Keratinocyte (primary cell): Measurements from ENCODE around the gene PLXNA2. TPM values are rescaled to one million over a fixed set of nuclear protein-coding genes. Genes with fewer than 3 reads are reported as not detected.

Source experiments
- DNase-seq: peaks from one replicate; pipeline ENCODE4 v3.0.0-alpha.2; 2011; ENCODE audit warnings: low read depth, missing footprints, low spot score
- FAIRE-seq: peaks from 2 replicates; lab custom pipeline; 2011; peaks lifted over from hg19 to GRCh38; lab: Jason Lieb, UNC
- H2AFZ ChIP-seq: 2 replicates; pipeline ENCODE4 v1.6.0; 2012; ENCODE audit warnings: low read length, control low read depth, inconsistent platforms; ENCODE audit not compliant: control insufficient read depth
- H3K27ac ChIP-seq: 2 replicates; pipeline ENCODE4 v1.5.1; 2011; ENCODE audit warnings: low read length; ENCODE audit not compliant: control insufficient read depth, insufficient read depth
- H3K27me3 ChIP-seq: 3 replicates; pipeline ENCODE4 v1.6.0; 2011; ENCODE audit warnings: low read length; ENCODE audit not compliant: control insufficient read depth, insufficient read depth; ENCODE audit errors: extremely low read depth
- H3K36me3 ChIP-seq, 2 experiments: 2 replicates in 1 of 2; 3 replicates in 1 of 2; pipeline ENCODE4 v1.5.1; 2011; ENCODE audit warnings: low read length in 2 of 2, mild to moderate bottlenecking in 1 of 2; ENCODE audit not compliant: control insufficient read depth in 2 of 2, insufficient read depth in 2 of 2; ENCODE audit errors: extremely low read depth in 1 of 2
- H3K4me1 ChIP-seq: 3 replicates; pipeline ENCODE4 v1.5.1; 2011; ENCODE audit warnings: low read length; ENCODE audit not compliant: control insufficient read depth, insufficient read depth; ENCODE audit errors: extremely low read depth
- H3K4me2 ChIP-seq: 3 replicates; pipeline ENCODE4 v1.6.0; 2011; ENCODE audit warnings: low read depth, low read length; ENCODE audit not compliant: control insufficient read depth, insufficient read depth; ENCODE audit errors: extremely low read depth
- H3K4me3 ChIP-seq, 3 experiments: fragments of 200-600 bp in 1 of 3; sonication (generic) in 1 of 3; 2 replicates in 2 of 3; 3 replicates in 1 of 3; pipeline ENCODE4 v1.5.1; 2011 to 2016; ENCODE audit warnings: low read length in 3 of 3, mild to moderate bottlenecking in 3 of 3, control low read depth in 2 of 3, inconsistent platforms in 1 of 3, low read depth in 1 of 3, mixed read lengths in 1 of 3, mixed run types in 1 of 3, moderate library complexity in 1 of 3; ENCODE audit not compliant: control insufficient read depth in 2 of 3, insufficient read depth in 2 of 3; ENCODE audit errors: extremely low read depth in 1 of 3
- H3K79me2 ChIP-seq: 2 replicates; pipeline ENCODE4 v1.6.0; 2012; ENCODE audit warnings: low read length; ENCODE audit not compliant: control insufficient read depth, insufficient read depth
- H3K9ac ChIP-seq: 3 replicates; pipeline ENCODE4 v1.6.0; 2011; ENCODE audit warnings: low read length; ENCODE audit not compliant: control insufficient read depth, insufficient read depth; ENCODE audit errors: extremely low read depth
- H3K9me1 ChIP-seq: 3 replicates; pipeline ENCODE4 v1.6.0; 2011; ENCODE audit warnings: low read length; ENCODE audit not compliant: control insufficient read depth, insufficient read depth; ENCODE audit errors: extremely low read depth
- H3K9me3 ChIP-seq: 2 replicates; pipeline ENCODE4 v1.5.1; 2012; ENCODE audit warnings: low read depth, low read length; ENCODE audit not compliant: control insufficient read depth
- H4K20me1 ChIP-seq: 3 replicates; pipeline ENCODE4 v1.6.0; 2011; ENCODE audit warnings: low read length; ENCODE audit not compliant: control insufficient read depth, insufficient read depth; ENCODE audit errors: extremely low read depth
- EZH2 ChIP-seq: IDR thresholded peaks from one replicate; pipeline ENCODE4 v1.6.1; 2012; ENCODE audit warnings: inconsistent platforms, mild to moderate bottlenecking, low read length, moderate library complexity
- dilution Hi-C: fragments of 300-500 bp; cut with MboI; formaldehyde crosslinking; loops from one replicate; pipeline ENCODE4 v1.7.0; 2020; ENCODE audit warnings: low sequenced_read_pairs; ENCODE audit not compliant: extremely low pct_ligation_motif_present
- polyA plus RNA-seq, 5 experiments: library from polyadenylated mRNA; depleted of rRNA in 3 of 5; stranded (reverse) in 3 of 5; stranded (forward) in 1 of 5; unstranded in 1 of 5; fragments of >200 nt; gene quantifications; 1 replicate in 1 of 5; 2 replicates in 3 of 5; 3 replicates in 1 of 5; pipeline versions ENCODE4 v1.2.1 to v1.2.3, GENCODE V29; 2011 to 2012; ENCODE audit warnings: missing spikeins in 2 of 5, low read depth in 1 of 5, low replicate concordance in 1 of 5
- TF ChIP-seq, protein P1 (sequence below), 3 experiments: IDR thresholded peaks in 1 of 3; conservative IDR thresholded peaks in 1 of 3; optimal IDR thresholded peaks in 1 of 3; 2 replicates in 2 of 3; 3 replicates in 1 of 3; pipeline versions ENCODE3 to v1.5.1; 2011; ENCODE audit warnings: low read length in 3 of 3, mild to moderate bottlenecking in 3 of 3, moderate library complexity in 2 of 3, control low read depth in 1 of 3, inconsistent platforms in 1 of 3; ENCODE audit not compliant: insufficient read depth in 2 of 3; ENCODE audit errors: extremely low read depth in 1 of 3

Gene PLXNA2
- polyA plus RNA-seq, 1 donor (not counting 4 experiments of a cell fraction or from before 2014, with no cell fraction given) = 6.7 TPM

DNA sequence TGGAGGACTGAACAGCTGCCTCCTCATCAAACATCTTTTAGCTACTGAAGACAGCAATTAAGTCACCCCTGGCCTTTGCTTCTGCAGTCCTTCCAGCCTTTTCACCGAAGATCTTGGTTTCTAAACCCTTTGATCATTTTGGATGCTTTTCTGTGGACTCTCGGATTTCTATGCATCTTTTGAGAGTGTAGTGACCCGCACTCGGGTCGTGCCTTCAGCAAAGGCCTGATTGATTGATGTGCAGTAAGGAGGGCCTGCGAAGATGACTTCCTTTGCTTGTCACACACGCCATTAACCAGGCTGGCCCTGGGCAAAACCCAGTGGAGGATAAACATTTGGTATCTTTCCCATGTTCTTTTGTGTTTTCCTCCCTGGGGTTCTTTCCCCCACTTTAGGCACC is 175.8 kb downstream of the PLXNA2 start:
- Histone ChIP-seq H4K20me1 (no peaks in the 10 kb centered on the region), H3K79me2 (no peaks in the 10 kb centered on the region), H3K36me3 (peaks cover 2 to 12% of the 10 kb centered on the region in 2 experiments), H3K4me2 (no peak overlapping the region), H3K4me1 (peaks cover 13% of the 10 kb centered on the region), H3K27ac (no peak overlapping the region), H2AFZ (no peak overlapping the region), H3K9ac (no peak overlapping the region), H3K9me3 (no peaks in the 10 kb centered on the region), H3K9me1 (peaks cover 4% of the 10 kb centered on the region), H3K27me3 (no peaks in the 10 kb centered on the region), H3K4me3 (no peak overlapping the region)
- DNase-seq (no peak), FAIRE-seq (no peak)
- TF ChIP-seq EZH2 = no peak
- TF ChIP-seq, protein P1, sequence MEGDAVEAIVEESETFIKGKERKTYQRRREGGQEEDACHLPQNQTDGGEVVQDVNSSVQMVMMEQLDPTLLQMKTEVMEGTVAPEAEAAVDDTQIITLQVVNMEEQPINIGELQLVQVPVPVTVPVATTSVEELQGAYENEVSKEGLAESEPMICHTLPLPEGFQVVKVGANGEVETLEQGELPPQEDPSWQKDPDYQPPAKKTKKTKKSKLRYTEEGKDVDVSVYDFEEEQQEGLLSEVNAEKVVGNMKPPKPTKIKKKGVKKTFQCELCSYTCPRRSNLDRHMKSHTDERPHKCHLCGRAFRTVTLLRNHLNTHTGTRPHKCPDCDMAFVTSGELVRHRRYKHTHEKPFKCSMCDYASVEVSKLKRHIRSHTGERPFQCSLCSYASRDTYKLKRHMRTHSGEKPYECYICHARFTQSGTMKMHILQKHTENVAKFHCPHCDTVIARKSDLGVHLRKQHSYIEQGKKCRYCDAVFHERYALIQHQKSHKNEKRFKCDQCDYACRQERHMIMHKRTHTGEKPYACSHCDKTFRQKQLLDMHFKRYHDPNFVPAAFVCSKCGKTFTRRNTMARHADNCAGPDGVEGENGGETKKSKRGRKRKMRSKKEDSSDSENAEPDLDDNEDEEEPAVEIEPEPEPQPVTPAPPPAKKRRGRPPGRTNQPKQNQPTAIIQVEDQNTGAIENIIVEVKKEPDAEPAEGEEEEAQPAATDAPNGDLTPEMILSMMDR (optimal IDR thresholded peaks at IDR 0.05 in 1 of 3, IDR thresholded peaks at IDR 0.05 in 1 of 3, conservative IDR thresholded peaks at IDR 0.05 in 1 of 3; ENCODE audit: extremely low read depth in 1 of 3, insufficient read depth in 2 of 3, low read length in 3 of 3) = no peak
- dilution Hi-C loops = no loop called here

GRCh38 chr1:208066583-208066982 is 177.6 kb downstream of the PLXNA2 start:
- no peak for TF ChIP-seq EZH2
- TF ChIP-seq, protein P1 (optimal IDR thresholded peaks at IDR 0.05 in 1 of 3, IDR thresholded peaks at IDR 0.05 in 1 of 3, conservative IDR thresholded peaks at IDR 0.05 in 1 of 3; ENCODE audit: extremely low read depth in 1 of 3, insufficient read depth in 2 of 3, low read length in 3 of 3) = no peak
- no peak for FAIRE-seq

More at GRCh38 chr1:208066583-208066982, 177.6 kb downstream of the PLXNA2 start:
- Histone ChIP-seq H3K79me2 (no peaks in the 10 kb centered on the region), H3K27me3 (no peaks in the 10 kb centered on the region), H3K27ac (no peak overlapping the region), H3K9ac (no peak overlapping the region), H3K4me2 (no peak overlapping the region), H3K9me1 (peaks cover 4% of the 10 kb centered on the region), H3K9me3 (no peaks in the 10 kb centered on the region), H4K20me1 (no peaks in the 10 kb centered on the region), H2AFZ (no peak overlapping the region), H3K4me3 (no peak overlapping the region), H3K36me3 (peaks cover 2 to 8% of the 10 kb centered on the region in 2 experiments), H3K4me1 (peaks cover 13% of the 10 kb centered on the region)
- no peak for DNase-seq
- dilution Hi-C loops = no loop called here
